Upper lobe of right lung (tissue), 1 donor: ENCODE results near the gene ADGRL3. TPM values are rescaled to one million over a fixed set of nuclear protein-coding genes. Genes with fewer than 3 reads are reported as not detected.

Source experiments
- ATAC-seq: fragments of 200-7000 bp; cut with Tn5 transposase; one replicate; pipeline ENCODE4 v1.9.1; 2020; ENCODE audit warnings: mild to moderate bottlenecking, moderate library complexity
- DNase-seq: peaks from one replicate; pipeline ENCODE4 v3.0.0-alpha.2; 2020
- H3K27ac ChIP-seq: fragments of 200-600 bp; one replicate; pipeline ENCODE4 v1.8.0; 2022
- H3K27me3 ChIP-seq: fragments of 200-600 bp; one replicate; pipeline ENCODE4 v1.8.0; 2022; ENCODE audit warnings: mild to moderate bottlenecking
- H3K36me3 ChIP-seq: fragments of 200-600 bp; one replicate; pipeline ENCODE4 v1.8.0; 2022
- H3K4me1 ChIP-seq: fragments of 200-600 bp; one replicate; pipeline ENCODE4 v1.8.0; 2022
- H3K4me3 ChIP-seq: fragments of 200-600 bp; one replicate; pipeline ENCODE4 v1.8.0; 2022; ENCODE audit warnings: mild to moderate bottlenecking
- H3K9me3 ChIP-seq: fragments of 200-600 bp; one replicate; pipeline ENCODE4 v1.8.0; 2022
- CTCF ChIP-seq: fragments of 200-600 bp; IDR thresholded peaks from one replicate; pipeline ENCODE4 v1.8.0; 2022; ENCODE audit warnings: antibody characterized with exemption
- intact Hi-C: fragments of 100-400 bp; cut with DNase I; formaldehyde crosslinking; loops from one replicate; pipeline ENCODE4 v1.11.0; 2022
- total RNA-seq: library from RNA; stranded (reverse); fragmentation: NEBNext Ultra II Directional; extraction: Animal tissue kit (Norgen Biotek cat#: 25700); gene quantifications from one replicate; pipeline ENCODE4 v1.2.1, GENCODE V29; 2021
- donor health status: DM: no; HTN: yes; CAD: no; lungs with severe emphysema.

The ADGRL3 gene
- total RNA-seq, 1 donor from 2014 or later = 4.0 TPM

DNA sequence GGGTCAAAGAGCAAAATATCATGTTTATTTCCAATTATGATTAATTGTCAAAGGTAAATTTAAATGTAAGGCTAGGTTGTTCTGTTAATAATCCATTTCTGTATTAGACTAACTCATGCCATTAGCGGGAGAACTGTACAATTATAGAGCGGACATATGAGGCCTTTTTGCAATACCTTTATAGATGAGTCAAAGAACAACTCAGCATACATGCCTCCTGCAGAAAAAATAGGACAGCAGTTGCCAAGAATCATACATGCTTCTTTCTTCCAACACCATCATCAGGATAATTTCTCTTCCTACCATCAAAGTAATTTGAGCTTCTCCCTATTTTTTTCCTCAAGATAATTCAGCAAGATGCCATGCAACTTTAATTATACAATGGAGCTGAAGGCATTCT lies 917.8 kb downstream of the ADGRL3 start:
- TF ChIP-seq CTCF = no peak
- H3K27ac ChIP-seq = no peak overlapping the region
- no peak for ATAC-seq
- no peaks in the 10 kb centered on the region for H3K4me1 ChIP-seq
- no peak overlapping the region for H3K4me3 ChIP-seq
- intact Hi-C loops = no loop called here
- no peak for DNase-seq
- H3K27me3 ChIP-seq = no peaks in the 10 kb centered on the region
- H3K36me3 ChIP-seq = no peaks in the 10 kb centered on the region
- no peaks in the 10 kb centered on the region for H3K9me3 ChIP-seq

GRCh38 chr4:62118558-62118957 lies 918.4 kb downstream of the ADGRL3 start:
- no peak for TF ChIP-seq CTCF
- H3K36me3 ChIP-seq = no peaks in the 10 kb centered on the region
- H3K27ac ChIP-seq = no peak overlapping the region
- no peaks in the 10 kb centered on the region for H3K4me1 ChIP-seq
- no peak overlapping the region for H3K4me3 ChIP-seq
- ATAC-seq = no peak
- no peaks in the 10 kb centered on the region for H3K27me3 ChIP-seq
- no peaks in the 10 kb centered on the region for H3K9me3 ChIP-seq
- no peak for DNase-seq
- intact Hi-C loops = no loop called here

GRCh38 chr4:62119195-62119594 lies 919.1 kb downstream of the ADGRL3 start:
- Histone ChIP-seq H3K36me3 (no peaks in the 10 kb centered on the region), H3K4me1 (no peaks in the 10 kb centered on the region), H3K27ac (no peak overlapping the region), H3K27me3 (no peaks in the 10 kb centered on the region), H3K9me3 (no peaks in the 10 kb centered on the region), H3K4me3 (no peak overlapping the region)
- intact Hi-C loops = no loop called here
- no peak for DNase-seq
- ATAC-seq = no peak
- TF ChIP-seq CTCF = no peak

DNA sequence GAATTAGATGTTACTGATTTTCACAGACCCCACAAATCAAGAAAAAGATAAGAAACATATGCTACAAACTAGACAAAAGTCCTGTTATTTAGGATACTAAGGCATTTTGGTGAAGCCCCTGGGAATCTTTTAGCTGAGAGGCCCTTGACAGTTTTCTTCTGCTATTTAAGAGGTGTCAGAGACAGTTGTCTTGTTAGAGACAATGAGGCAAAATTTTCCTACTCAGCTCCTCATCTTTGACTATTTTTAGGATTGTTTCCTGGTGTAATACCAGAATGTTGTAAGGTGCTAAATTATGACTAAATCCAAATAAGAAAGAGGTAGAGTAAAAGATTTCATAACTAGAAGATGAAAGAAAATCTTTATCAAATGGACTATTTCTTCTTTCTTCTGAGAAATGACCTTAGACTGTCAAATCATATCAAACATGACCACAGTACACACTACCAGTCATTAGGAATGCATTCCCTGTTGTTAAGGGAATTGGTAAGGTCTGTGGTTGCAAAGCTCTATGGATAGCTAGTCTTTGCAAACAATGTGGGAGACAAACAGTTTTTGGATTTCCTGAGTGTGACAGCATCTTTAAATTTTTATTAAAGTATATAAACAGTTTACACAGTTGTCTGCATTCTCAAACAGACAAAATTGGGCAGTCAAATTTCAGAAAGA lies 926.1 kb downstream of the ADGRL3 start:
- no peak overlapping the region for H3K4me3 ChIP-seq
- H3K36me3 ChIP-seq = no peaks in the 10 kb centered on the region
- H3K9me3 ChIP-seq = no peaks in the 10 kb centered on the region
- no peaks in the 10 kb centered on the region for H3K4me1 ChIP-seq
- intact Hi-C loops = no loop called here
- no peak for ATAC-seq
- no peaks in the 10 kb centered on the region for H3K27me3 ChIP-seq
- TF ChIP-seq CTCF = no peak
- H3K27ac ChIP-seq = no peak overlapping the region
- no peak for DNase-seq
